A204.1 (cell line): ENCODE results near the gene SPSB2.
"Not testable (repeated sequence)": the region's sequence is repeated elsewhere in the genome, so short reads cannot be mapped to it uniquely, and the experiment has no call there.

Experiments
- FAIRE-seq: peaks from 2 replicates; lab custom pipeline; 2012; peaks lifted over from hg19 to GRCh38; lab: Jason Lieb, UNC

SPSB2 gene

GRCh38 chr12:6873094-6874014 lies at the start of gene SPSB2:
Gene SPSB2, minus strand, starts transcription at chr12:6873303. Its CDS starts 402 bp downstream, at chr12:6872901.
- FAIRE-seq, result peak; percentile 49

GRCh38 chr12:6921996-6922946 lies 49.2 kb upstream of the SPSB2 start:
- FAIRE-seq, result no peak

DNA sequence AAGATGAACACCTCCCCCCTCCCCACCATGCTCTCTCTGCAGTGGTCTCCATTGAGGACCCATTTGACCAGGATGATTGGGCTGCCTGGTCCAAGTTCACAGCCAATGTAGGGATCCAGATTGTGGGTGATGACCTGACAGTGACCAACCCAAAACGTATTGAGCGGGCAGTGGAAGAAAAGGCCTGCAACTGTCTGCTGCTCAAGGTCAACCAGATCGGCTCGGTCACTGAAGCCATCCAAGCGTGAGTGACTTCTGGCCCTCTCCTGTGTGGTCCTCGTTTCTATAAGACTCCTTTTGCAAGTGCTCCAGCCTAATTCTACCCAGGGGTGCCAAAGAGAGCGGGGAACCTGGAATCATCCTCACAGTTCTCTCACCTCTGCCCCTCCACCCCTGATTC lies 48.4 kb upstream of the SPSB2 start:
- no peak for FAIRE-seq

DNA sequence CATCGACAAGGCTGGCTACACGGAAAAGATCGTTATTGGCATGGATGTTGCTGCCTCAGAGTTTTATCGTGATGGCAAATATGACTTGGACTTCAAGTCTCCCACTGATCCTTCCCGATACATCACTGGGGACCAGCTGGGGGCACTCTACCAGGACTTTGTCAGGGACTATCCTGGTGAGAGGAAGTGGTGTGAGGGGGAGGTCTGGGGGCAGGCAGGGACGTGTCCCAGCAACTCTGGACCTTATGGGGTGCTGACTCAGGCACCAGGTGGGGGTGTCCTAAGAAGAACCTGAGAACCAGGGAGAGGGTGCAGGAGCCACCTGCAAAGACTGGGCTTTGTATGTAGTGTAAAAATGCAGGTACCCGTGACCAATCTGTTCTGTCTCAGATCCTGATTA lies 46.5 kb upstream of the SPSB2 start:
- FAIRE-seq, result no peak

DNA sequence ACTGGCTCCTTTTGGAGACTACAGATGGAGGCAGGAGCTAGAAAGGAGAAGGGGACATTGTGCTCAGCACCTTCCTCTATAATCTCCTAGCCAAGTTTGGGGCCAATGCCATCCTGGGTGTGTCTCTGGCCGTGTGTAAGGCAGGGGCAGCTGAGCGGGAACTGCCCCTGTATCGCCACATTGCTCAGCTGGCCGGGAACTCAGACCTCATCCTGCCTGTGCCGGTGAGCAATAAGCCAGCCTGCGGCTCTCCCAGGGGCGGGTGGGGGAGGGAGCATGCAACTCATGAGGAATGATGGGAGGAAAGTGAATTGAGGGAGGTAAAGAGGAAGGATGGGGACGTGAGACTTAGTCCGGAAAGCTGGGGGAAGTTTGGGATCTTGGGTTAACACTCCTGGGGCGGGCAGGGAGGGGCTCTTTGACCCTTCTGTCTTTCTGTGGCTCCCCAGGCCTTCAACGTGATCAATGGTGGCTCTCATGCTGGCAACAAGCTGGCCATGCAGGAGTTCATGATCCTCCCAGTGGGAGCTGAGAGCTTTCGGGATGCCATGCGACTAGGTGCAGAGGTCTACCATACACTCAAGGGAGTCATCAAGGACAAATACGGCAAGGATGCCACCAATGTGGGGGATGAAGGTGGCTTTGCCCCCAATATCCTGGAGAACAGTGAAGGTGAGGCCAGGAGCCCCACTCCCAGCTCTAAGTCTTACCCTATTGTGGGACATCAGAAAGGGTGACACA lies 44.6 kb upstream of the SPSB2 start:
- FAIRE-seq, result no peak

GRCh38 chr12:6916426-6917200 lies 43.5 kb upstream of the SPSB2 start:
- FAIRE-seq, result no peak

- no peak for FAIRE-seq
These were observed 42.7 kb upstream of the SPSB2 start for GRCh38 chr12:6915789-6916285.

DNA sequence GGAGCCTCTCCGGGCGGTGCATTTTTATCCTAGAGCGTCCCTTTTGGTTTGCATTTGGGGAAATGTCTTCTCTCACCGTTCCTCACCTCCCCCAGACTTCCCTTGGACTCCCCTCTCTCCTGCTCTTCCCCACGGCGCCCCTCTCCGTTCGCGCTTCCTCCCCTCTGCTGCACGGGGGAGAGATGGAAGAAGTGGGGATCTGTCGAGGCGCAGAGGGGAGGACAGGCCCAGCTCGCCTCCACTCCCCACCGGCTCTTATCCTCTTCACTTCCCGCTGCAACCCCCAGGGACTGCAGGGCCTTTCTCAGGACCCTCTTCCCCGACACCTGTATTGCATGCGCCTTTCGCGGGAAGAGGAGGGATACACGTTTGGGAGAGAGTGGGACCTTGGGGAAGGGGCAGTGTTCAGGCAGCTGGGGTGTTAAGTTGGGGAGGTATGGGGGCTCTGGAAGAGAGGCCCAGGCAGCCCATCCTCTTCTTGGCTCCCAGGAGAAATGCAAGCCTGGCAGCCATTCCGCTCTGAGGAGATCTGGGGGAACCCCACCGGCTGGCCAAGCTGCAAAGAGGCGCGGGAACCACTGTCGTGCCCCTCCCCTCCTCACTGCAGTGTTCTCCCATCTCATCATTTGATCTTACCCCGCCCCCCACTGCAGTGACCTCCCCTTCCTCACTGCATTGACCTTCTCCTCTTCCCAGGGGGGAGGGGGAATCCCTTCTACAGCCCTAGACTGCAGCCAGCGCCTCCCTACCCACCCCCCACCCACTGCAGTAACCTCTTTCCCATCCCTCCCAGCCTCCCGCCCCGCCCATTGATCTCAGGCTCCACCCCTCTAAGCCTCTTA lies 42.1 kb upstream of the SPSB2 start:
- FAIRE-seq, result no peak

- no peak for FAIRE-seq
These were observed 41.3 kb upstream of the SPSB2 start, which contains the start of gene ENO2 for GRCh38 chr12:6914246-6914946. Gene ENO2, plus strand, starts transcription at chr12:6914580. Its CDS starts 1,253 bp downstream, at chr12:6915833.

DNA sequence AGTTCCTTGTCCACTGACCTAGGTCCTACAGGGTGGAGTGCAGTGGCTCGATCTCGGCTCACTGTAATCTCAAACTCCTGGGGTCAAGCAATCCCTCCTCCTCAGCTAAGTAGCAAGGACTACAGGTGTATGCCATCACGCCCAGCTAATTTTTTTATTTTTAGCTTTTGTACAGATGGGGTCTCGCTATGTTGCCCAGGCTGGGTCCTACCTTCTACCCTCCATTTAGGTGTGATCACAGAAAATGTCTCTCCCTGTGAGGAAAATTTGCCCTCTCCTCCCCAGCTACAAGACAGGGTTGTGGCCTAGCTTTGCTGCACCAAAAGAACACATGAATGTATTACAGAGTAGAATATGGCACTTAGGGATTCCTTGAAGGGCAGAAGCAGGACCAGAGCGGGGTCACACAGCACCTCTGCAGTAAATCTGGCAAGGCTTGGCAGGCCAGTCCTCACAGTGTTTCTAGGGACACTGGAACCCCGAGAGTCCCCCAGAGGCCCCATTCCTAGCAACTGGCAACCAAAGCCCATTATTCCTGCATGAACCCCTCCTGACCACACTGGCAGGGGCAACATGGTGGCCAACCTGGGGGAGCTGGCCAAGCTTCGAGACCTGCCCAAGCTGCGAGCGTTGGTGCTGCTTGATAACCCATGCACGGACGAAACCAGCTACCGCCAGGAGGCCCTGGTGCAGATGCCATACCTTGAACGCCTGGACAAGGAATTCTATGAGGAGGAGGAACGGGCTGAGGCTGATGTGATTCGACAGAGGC lies 39.2 kb upstream of the SPSB2 start:
- FAIRE-seq, result no peak

DNA sequence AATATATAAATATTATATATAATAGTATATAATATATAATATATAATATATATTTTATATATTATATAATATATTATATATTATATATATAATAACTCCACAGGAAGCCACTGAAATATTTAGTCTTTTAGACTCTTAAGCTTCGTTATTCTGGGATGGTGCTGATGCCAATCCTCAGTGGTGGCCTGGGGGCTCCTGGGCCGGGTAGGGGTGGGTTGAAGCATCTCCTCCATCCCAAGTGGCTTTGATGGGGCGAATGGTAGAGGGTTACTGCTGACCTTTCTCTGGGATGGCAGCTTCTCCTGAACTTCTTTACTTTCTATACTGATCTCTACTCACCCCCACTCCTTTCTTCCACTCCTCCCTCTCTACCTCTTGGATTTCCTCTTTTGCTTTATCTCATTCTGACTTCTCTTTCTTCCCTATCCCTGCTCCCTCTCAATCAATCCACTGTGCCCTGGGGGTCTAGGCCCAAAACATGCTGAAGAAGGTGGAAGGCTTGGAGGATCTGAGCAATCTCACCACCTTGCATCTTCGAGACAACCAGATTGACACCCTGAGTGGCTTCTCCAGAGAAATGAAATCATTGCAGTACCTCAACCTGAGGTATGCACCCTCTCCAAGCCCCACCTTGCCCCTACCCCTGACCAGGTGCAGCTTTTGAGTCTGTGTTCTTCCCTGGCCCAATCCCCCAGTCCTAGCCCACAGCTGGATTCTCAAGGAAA lies 36.5 kb upstream of the SPSB2 start:
- no peak for FAIRE-seq

GRCh38 chr12:6908141-6908540 lies 35.0 kb upstream of the SPSB2 start:
- FAIRE-seq, result not testable (repeated sequence)

DNA sequence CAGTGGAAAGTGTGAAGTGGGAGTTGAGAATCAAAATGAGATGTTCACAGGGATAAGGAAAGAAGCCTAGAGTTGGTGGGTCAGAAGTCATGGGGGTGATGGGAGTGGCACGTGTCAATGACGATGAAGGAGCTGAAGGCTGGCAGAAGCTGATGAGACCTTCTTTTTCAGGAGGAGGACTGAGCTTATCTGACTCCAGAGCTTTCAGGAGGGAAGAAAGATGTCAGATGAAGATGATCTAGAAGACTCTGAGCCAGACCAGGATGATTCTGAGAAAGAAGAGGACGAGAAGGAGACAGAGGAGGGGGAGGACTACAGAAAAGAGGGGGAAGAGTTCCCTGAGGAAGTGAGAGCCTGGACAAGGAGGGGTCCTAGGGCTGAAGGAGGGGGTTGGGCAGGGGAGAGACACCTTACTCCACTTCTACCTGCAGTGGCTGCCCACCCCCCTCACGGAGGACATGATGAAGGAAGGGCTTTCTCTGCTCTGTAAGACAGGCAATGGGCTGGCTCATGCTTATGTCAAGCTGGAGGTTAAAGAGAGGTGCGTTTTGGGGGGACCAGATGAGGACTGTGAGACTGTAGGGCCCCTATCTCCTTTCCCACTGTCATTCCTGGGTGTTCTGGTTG lies 32.4 kb upstream of the SPSB2 start:
- no peak for FAIRE-seq

GRCh38 chr12:6904280-6905276 lies 31.5 kb upstream of the SPSB2 start, which contains the start of gene LRRC23:
Gene LRRC23, plus strand, starts transcription at chr12:6904822. Its CDS starts 812 bp downstream, at chr12:6905634.
- FAIRE-seq, result peak; percentile 97

GRCh38 chr12:6903722-6904121 lies 30.6 kb upstream of the SPSB2 start:
- no peak for FAIRE-seq

GRCh38 chr12:6902448-6902847 lies 29.3 kb upstream of the SPSB2 start:
- no peak for FAIRE-seq
